ENCODE data around the gene HCFC1R1. TPM values are rescaled to one million over a fixed set of nuclear protein-coding genes. Genes with fewer than 3 reads are reported as not detected.

The HCFC1R1 gene
- polyA plus RNA-seq, 1 experiment = 51.6 TPM

DNA sequence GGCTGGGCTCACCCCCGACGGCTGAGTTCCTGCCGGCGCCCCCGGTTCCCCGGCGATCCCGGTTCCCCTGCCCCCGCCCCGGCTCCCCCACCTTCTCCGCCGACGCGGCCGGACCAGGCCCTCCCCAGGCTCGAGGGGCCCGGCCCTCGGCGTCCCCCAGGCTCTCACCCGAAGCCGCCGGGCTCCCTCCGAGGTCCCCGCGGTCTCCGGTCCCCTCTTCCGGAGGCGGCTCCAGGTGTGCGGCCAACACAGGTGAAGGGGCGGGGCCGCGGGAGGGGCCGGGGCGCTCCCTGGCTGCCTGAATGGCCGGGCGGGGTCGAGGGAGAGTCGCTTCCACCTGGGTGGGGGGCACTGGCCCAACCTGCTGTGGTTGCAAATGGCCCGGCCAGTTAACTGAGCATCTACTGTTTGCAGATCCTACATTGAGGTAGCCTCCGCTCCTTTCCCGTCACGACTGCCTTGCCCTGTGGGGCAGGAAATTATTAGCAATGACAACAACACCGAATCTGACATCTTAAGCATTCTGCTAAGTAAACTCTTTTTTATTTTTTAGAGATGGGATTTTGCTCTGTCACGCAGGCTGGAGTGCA is 13.1 kb upstream of the HCFC1R1 start, which contains the start of gene BICDL2:
BICDL2 (minus strand) TSS at position 219 of the 590 bp plus-strand sequence. CDS start 1,448 bp downstream, outside the sequence.
- Histone ChIP-seq H3K4me3 (ENCODE audit: low read depth, low read length) (no peak within 1 kb of the TSS), H3K27me3 (ENCODE audit: control insufficient read depth, insufficient read depth, low read length) (peaks cover 73% of the 10 kb centered on the region), H3K9me3 (ENCODE audit: control insufficient read depth, insufficient read depth, low read length) (no peaks in the 10 kb centered on the region), H3K27ac (ENCODE audit: low read depth, low read length) (no peak within 1 kb of the TSS)
- no peak for DNase-seq (ENCODE audit: low read depth, low spot score)
- TF ChIP-seq, protein P1, sequence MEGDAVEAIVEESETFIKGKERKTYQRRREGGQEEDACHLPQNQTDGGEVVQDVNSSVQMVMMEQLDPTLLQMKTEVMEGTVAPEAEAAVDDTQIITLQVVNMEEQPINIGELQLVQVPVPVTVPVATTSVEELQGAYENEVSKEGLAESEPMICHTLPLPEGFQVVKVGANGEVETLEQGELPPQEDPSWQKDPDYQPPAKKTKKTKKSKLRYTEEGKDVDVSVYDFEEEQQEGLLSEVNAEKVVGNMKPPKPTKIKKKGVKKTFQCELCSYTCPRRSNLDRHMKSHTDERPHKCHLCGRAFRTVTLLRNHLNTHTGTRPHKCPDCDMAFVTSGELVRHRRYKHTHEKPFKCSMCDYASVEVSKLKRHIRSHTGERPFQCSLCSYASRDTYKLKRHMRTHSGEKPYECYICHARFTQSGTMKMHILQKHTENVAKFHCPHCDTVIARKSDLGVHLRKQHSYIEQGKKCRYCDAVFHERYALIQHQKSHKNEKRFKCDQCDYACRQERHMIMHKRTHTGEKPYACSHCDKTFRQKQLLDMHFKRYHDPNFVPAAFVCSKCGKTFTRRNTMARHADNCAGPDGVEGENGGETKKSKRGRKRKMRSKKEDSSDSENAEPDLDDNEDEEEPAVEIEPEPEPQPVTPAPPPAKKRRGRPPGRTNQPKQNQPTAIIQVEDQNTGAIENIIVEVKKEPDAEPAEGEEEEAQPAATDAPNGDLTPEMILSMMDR (IDR thresholded peaks at IDR 0.05; ENCODE audit: low read depth, low read length) = no peak
- CTCF ChIA-PET = interaction anchor here (0.8 kb wide), 1 partner anchor 98 kb away, joined by 3 read pairs; no protein-coding TSS in a partner anchor
- POLR2A ChIA-PET = no interaction called here

- POLR2A ChIA-PET = no interaction called here
- CTCF ChIA-PET = interaction anchor here (0.8 kb wide), 1 partner anchor 98 kb away, joined by 3 read pairs; no protein-coding TSS in a partner anchor
- Histone ChIP-seq H3K27me3 (ENCODE audit: control insufficient read depth, insufficient read depth, low read length) (peaks cover 73% of the 10 kb centered on the region), H3K4me3 (ENCODE audit: low read depth, low read length) (no peak overlapping the region), H3K27ac (ENCODE audit: low read depth, low read length) (no peak overlapping the region), H3K9me3 (ENCODE audit: control insufficient read depth, insufficient read depth, low read length) (no peaks in the 10 kb centered on the region)
- TF ChIP-seq, protein P1 (IDR thresholded peaks at IDR 0.05; ENCODE audit: low read depth, low read length) = no peak
- DNase-seq (ENCODE audit: low read depth, low spot score) = no peak
Measured at GRCh38 chr16:3035972-3036725, 12.4 kb upstream of the HCFC1R1 start.

GRCh38 chr16:3035289-3035971 is 11.7 kb upstream of the HCFC1R1 start:
- H3K27ac ChIP-seq (ENCODE audit: low read depth, low read length) = no peak overlapping the region
- ChIA-PET CTCF (interaction anchor here (1.0 to 1.1 kb wide), 2 partner anchors 9 to 11 kb away, joined by 3 to 8 read pairs; no protein-coding TSS in a partner anchor), POLR2A (no interaction called here)
- no peaks in the 10 kb centered on the region for H3K9me3 ChIP-seq (ENCODE audit: control insufficient read depth, insufficient read depth, low read length)
- H3K4me3 ChIP-seq (ENCODE audit: low read depth, low read length) = no peak overlapping the region
- DNase-seq (ENCODE audit: low read depth, low spot score) = no peak
- peaks cover 77% of the 10 kb centered on the region for H3K27me3 ChIP-seq (ENCODE audit: control insufficient read depth, insufficient read depth, low read length)
- TF ChIP-seq, protein P1 (IDR thresholded peaks at IDR 0.05; ENCODE audit: low read depth, low read length) = no peak

DNA sequence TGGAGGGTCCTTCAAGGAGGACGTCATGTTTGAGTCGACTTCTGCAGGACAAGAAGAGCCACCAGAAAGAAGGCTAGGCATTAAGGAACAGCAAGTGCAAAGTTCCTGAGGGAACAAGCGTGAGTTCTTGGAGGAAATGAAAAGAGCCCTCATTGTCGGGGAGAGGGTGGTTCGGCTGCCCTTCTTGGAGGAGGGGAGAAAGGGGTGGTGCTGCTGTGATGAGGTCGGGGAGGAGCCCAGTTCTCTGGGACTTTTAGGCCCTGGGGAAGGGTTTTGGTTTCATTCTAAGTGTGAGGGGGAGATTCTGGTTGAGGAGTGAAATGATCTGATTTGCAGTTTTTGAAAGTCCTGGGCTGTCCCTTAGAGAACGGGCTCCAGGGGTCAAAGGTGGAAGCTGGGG is 8.9 kb upstream of the HCFC1R1 start:
- no peaks in the 10 kb centered on the region; the same call in 1 of the 2 replicates for H3K9me3 ChIP-seq (ENCODE audit: control insufficient read depth, insufficient read depth, low read length)
- peaks cover 74% of the 10 kb centered on the region for H3K27me3 ChIP-seq (ENCODE audit: control insufficient read depth, insufficient read depth, low read length)
- no peak for DNase-seq (ENCODE audit: low read depth, low spot score)
- no peak overlapping the region for H3K4me3 ChIP-seq (ENCODE audit: low read depth, low read length)
- H3K27ac ChIP-seq (ENCODE audit: low read depth, low read length) = no peak overlapping the region
- ChIA-PET POLR2A (interaction anchor here (2.4 kb wide), 1 partner anchor 11 kb away, joined by 30 read pairs; the partner anchor contains the start of gene TNFRSF12A), CTCF (interaction anchor here (1.1 to 3.8 kb wide), 10 partner anchors 9 to 101 kb away, joined by 4 to 27 read pairs (median 11); partner anchors contain the start of genes HCFC1R1 and TNFRSF12A)
- TF ChIP-seq, protein P1 (IDR thresholded peaks at IDR 0.05; ENCODE audit: low read depth, low read length) = no peak
